KMS-11 (cell line): ENCODE measurements around the gene PCDHGB1.
"Not testable (repeated sequence)": the region's sequence is repeated elsewhere in the genome, so short reads cannot be mapped to it uniquely, and the experiment has no call there.

Experiments used
- H2AFZ ChIP-seq: fragments of 200-600 bp; sonication (generic); 2 replicates; pipeline ENCODE4 v1.6.1; 2016; ENCODE audit warnings: antibody characterized with exemption, mixed run types, low read depth
- H3K27ac ChIP-seq: fragments of 200-600 bp; sonication (generic); 2 replicates; pipeline ENCODE4 v1.6.1; 2016; ENCODE audit warnings: mild to moderate bottlenecking, mixed run types
- H3K27me3 ChIP-seq: fragments of 200-600 bp; sonication (generic); 2 replicates; pipeline ENCODE4 v1.6.1; 2017; ENCODE audit warnings: mild to moderate bottlenecking, low read depth, mixed run types, moderate library complexity; ENCODE audit not compliant: insufficient read depth
- H3K36me3 ChIP-seq: fragments of 200-600 bp; sonication (generic); 2 replicates; pipeline ENCODE4 v1.6.1; 2017; ENCODE audit warnings: mild to moderate bottlenecking, mixed run types; ENCODE audit not compliant: insufficient read depth
- H3K4me1 ChIP-seq: fragments of 200-600 bp; sonication (generic); 2 replicates; pipeline ENCODE4 v1.6.1; 2016; ENCODE audit warnings: mild to moderate bottlenecking, low read depth, mixed run types; ENCODE audit not compliant: poor library complexity, severe bottlenecking
- H3K4me2 ChIP-seq: fragments of 200-600 bp; sonication (generic); 2 replicates; pipeline ENCODE4 v1.7.0; 2016; ENCODE audit warnings: mild to moderate bottlenecking, mixed run types
- H3K4me3 ChIP-seq: fragments of 200-600 bp; sonication (generic); IDR thresholded peaks from 2 replicates; pipeline ENCODE4 v1.6.1; 2017; ENCODE audit warnings: low read depth, low read length, mixed read lengths; ENCODE audit not compliant: insufficient read depth
- H3K79me2 ChIP-seq: fragments of 200-600 bp; sonication (generic); 2 replicates; pipeline ENCODE4 v1.6.1; 2016; ENCODE audit warnings: low read depth, mixed run types; ENCODE audit not compliant: insufficient read depth
- H3K9ac ChIP-seq: fragments of 200-600 bp; sonication (generic); 2 replicates; pipeline ENCODE4 v1.6.1; 2016; ENCODE audit warnings: mild to moderate bottlenecking, mixed run types
- H4K20me1 ChIP-seq: fragments of 200-600 bp; sonication (generic); 2 replicates; pipeline ENCODE4 v1.6.1; 2016; ENCODE audit warnings: mild to moderate bottlenecking, mixed run types; ENCODE audit not compliant: insufficient read depth
- CTCF ChIP-seq: fragments of 200-600 bp; sonication (generic); conservative IDR thresholded peaks from 2 replicates; pipeline ENCODE4 v1.6.1; 2017; ENCODE audit warnings: low read depth, mild to moderate bottlenecking, antibody characterized with exemption, low read length, moderate library complexity, mixed read lengths

Gene PCDHGB1

GRCh38 chr5:141388661-141389060, 38.8 kb downstream of the PCDHGB1 start:
- no peak overlapping the region for H2AFZ ChIP-seq
- TF ChIP-seq CTCF, result no peak
- no peaks in the 10 kb centered on the region for H3K79me2 ChIP-seq
- no peaks in the 10 kb centered on the region for H4K20me1 ChIP-seq
- no peak overlapping the region for H3K27ac ChIP-seq
- H3K27me3 ChIP-seq, result no peaks in the 10 kb centered on the region
- H3K4me3 ChIP-seq, result no peak overlapping the region
- no peak overlapping the region for H3K4me2 ChIP-seq
- H3K4me1 ChIP-seq, result no peaks in the 10 kb centered on the region
- H3K36me3 ChIP-seq, result no peaks in the 10 kb centered on the region
- H3K9ac ChIP-seq, result no peak overlapping the region

GRCh38 chr5:141389153-141390042, 39.5 kb downstream of the PCDHGB1 start:
- TF ChIP-seq CTCF, result no peak
- Histone ChIP-seq H2AFZ (no peak overlapping the region), H3K4me3 (no peak overlapping the region), H3K27me3 (no peaks in the 10 kb centered on the region), H4K20me1 (no peaks in the 10 kb centered on the region), H3K36me3 (no peaks in the 10 kb centered on the region), H3K4me2 (no peak overlapping the region), H3K27ac (no peak overlapping the region), H3K9ac (no peak overlapping the region), H3K79me2 (no peaks in the 10 kb centered on the region), H3K4me1 (no peaks in the 10 kb centered on the region)

GRCh38 chr5:141392429-141393198, 42.7 kb downstream of the PCDHGB1 start, which contains the start of gene PCDHGA8:
PCDHGA8 (plus strand) TSS chr5:141392633; CDS start chr5:141392814, 181 bp downstream.
- H3K36me3 ChIP-seq, result no peaks in the 10 kb centered on the region
- no peak within 1 kb of the TSS for H3K9ac ChIP-seq
- TF ChIP-seq CTCF, result no peak
- H3K79me2 ChIP-seq, result no peaks in the 10 kb centered on the region
- no peak within 1 kb of the TSS for H3K4me2 ChIP-seq
- no peaks in the 10 kb centered on the region for H4K20me1 ChIP-seq
- no peak within 1 kb of the TSS for H2AFZ ChIP-seq
- no peak within 1 kb of the TSS for H3K4me3 ChIP-seq
- no peak within 1 kb of the TSS for H3K27ac ChIP-seq
- no peaks in the 10 kb centered on the region for H3K27me3 ChIP-seq
- no peaks in the 10 kb centered on the region for H3K4me1 ChIP-seq

GRCh38 chr5:141393267-141393666, 43.4 kb downstream of the PCDHGB1 start:
- Histone ChIP-seq H3K27me3 (no peaks in the 10 kb centered on the region), H3K4me1 (no peaks in the 10 kb centered on the region), H3K79me2 (no peaks in the 10 kb centered on the region), H4K20me1 (no peaks in the 10 kb centered on the region), H3K9ac (no peak overlapping the region), H3K4me2 (no peak overlapping the region), H2AFZ (no peak overlapping the region), H3K4me3 (no peak overlapping the region), H3K27ac (no peak overlapping the region), H3K36me3 (no peaks in the 10 kb centered on the region)
- no peak for TF ChIP-seq CTCF

GRCh38 chr5:141394401-141395187, 44.7 kb downstream of the PCDHGB1 start:
- not testable (repeated sequence) for H3K4me2 ChIP-seq, H3K79me2 ChIP-seq, H3K9ac ChIP-seq, H3K27ac ChIP-seq, H3K4me1 ChIP-seq, H3K27me3 ChIP-seq, H2AFZ ChIP-seq, H3K4me3 ChIP-seq, H4K20me1 ChIP-seq, H3K36me3 ChIP-seq
